SJSA1 (cell line): Measurements from ENCODE around the gene BMPR2. TPM values are rescaled to one million over a fixed set of nuclear protein-coding genes. Genes with fewer than 3 reads are reported as not detected.
"Not testable (repeated sequence)": the region's sequence is repeated elsewhere in the genome, so short reads cannot be mapped to it uniquely, and the experiment has no call there.

Experiments used
- DNase-seq, 2 experiments: peaks; one replicate each; pipeline ENCODE4 v3.0.0-alpha.2; 2015 to 2020; ENCODE audit warnings: low spot score in 2 of 2, low read depth in 1 of 2
- H3K27ac ChIP-seq: fragments of 250-450 bp; sonication (Bioruptor Pico); 2 replicates; pipeline ENCODE4 v1.5.1; 2020; ENCODE audit warnings: mild to moderate bottlenecking, moderate library complexity
- H3K27me3 ChIP-seq: fragments of 250-450 bp; sonication (Bioruptor Pico); replicated peaks from 2 replicates; pipeline ENCODE4 v1.5.1; 2020; ENCODE audit warnings: mild to moderate bottlenecking, moderate library complexity
- H3K36me3 ChIP-seq: fragments of 250-450 bp; sonication (Bioruptor Pico); 2 replicates; pipeline ENCODE4 v1.5.1; 2020; ENCODE audit warnings: mild to moderate bottlenecking
- H3K4me1 ChIP-seq: fragments of 250-450 bp; sonication (Bioruptor Pico); replicated peaks from 2 replicates; pipeline ENCODE4 v1.6.1; 2021; ENCODE audit warnings: mild to moderate bottlenecking
- H3K4me3 ChIP-seq: fragments of 250-450 bp; sonication (Bioruptor Pico); 2 replicates; pipeline ENCODE4 v1.5.1; 2020; ENCODE audit warnings: mild to moderate bottlenecking
- H3K9me3 ChIP-seq: fragments of 250-450 bp; sonication (Bioruptor Pico); replicated peaks from 2 replicates; pipeline ENCODE4 v1.5.1; 2020; ENCODE audit warnings: mild to moderate bottlenecking
- total RNA-seq: library from RNA; depleted of rRNA; stranded (reverse); fragments of >200 nt; shearing (Covaris generic); gene quantifications from 2 replicates; pipeline ENCODE4 v1.2.3, GENCODE V29; 2014

The BMPR2 gene
- total RNA-seq, 1 experiment from 2014 or later: 35.5 TPM

- Histone ChIP-seq H3K9me3 (no peaks in the 10 kb centered on the region), H3K27me3 (no peaks in the 10 kb centered on the region), H3K27ac (no peak overlapping the region), H3K4me3 (no peak overlapping the region), H3K36me3 (peaks cover 7% of the 10 kb centered on the region), H3K4me1 (peaks cover 7% of the 10 kb centered on the region)
- no peak for DNase-seq
These were observed 166.0 kb downstream of the BMPR2 start for GRCh38 chr2:202542142-202542541.

GRCh38 chr2:202545523-202545922 is 169.4 kb downstream of the BMPR2 start:
- DNase-seq: no peak
- no peak overlapping the region for H3K4me3 ChIP-seq
- peaks cover 18% of the 10 kb centered on the region for H3K4me1 ChIP-seq
- no peaks in the 10 kb centered on the region for H3K9me3 ChIP-seq
- no peak overlapping the region for H3K27ac ChIP-seq
- H3K36me3 ChIP-seq: peaks cover 10% of the 10 kb centered on the region
- H3K27me3 ChIP-seq: no peaks in the 10 kb centered on the region

- H3K27ac ChIP-seq: no peak overlapping the region
- DNase-seq: no peak
- no peaks in the 10 kb centered on the region for H3K9me3 ChIP-seq
- no peak overlapping the region for H3K4me3 ChIP-seq
- peaks cover 19% of the 10 kb centered on the region for H3K4me1 ChIP-seq
- no peaks in the 10 kb centered on the region for H3K27me3 ChIP-seq
- peaks cover 10% of the 10 kb centered on the region for H3K36me3 ChIP-seq
These were observed 169.8 kb downstream of the BMPR2 start for GRCh38 chr2:202545931-202546330.

GRCh38 chr2:202546499-202547141 is 170.5 kb downstream of the BMPR2 start:
- H3K36me3 ChIP-seq, H3K4me3 ChIP-seq, H3K27ac ChIP-seq, H3K27me3 ChIP-seq, H3K9me3 ChIP-seq: not testable (repeated sequence)
- H3K4me1 ChIP-seq: peaks cover 25% of the 10 kb centered on the region
- peak; percentile 57 to 68 for DNase-seq

- H3K4me3 ChIP-seq: no peak overlapping the region
- no peaks in the 10 kb centered on the region for H3K27me3 ChIP-seq
- no peaks in the 10 kb centered on the region for H3K9me3 ChIP-seq
- H3K4me1 ChIP-seq: peaks cover 26% of the 10 kb centered on the region
- DNase-seq: no peak
- H3K36me3 ChIP-seq: peaks cover 7% of the 10 kb centered on the region
- no peak overlapping the region for H3K27ac ChIP-seq
These were observed 172.1 kb downstream of the BMPR2 start for GRCh38 chr2:202548240-202548639.

- peaks cover 32% of the 10 kb centered on the region for H3K36me3 ChIP-seq
- not testable (repeated sequence) for H3K27ac ChIP-seq, H3K4me3 ChIP-seq, H3K27me3 ChIP-seq, H3K9me3 ChIP-seq
- peaks cover 26% of the 10 kb centered on the region for H3K4me1 ChIP-seq
- DNase-seq: peak; percentile 77 to 79
These were observed 174.9 kb downstream of the BMPR2 start for GRCh38 chr2:202551000-202551399.

DNA sequence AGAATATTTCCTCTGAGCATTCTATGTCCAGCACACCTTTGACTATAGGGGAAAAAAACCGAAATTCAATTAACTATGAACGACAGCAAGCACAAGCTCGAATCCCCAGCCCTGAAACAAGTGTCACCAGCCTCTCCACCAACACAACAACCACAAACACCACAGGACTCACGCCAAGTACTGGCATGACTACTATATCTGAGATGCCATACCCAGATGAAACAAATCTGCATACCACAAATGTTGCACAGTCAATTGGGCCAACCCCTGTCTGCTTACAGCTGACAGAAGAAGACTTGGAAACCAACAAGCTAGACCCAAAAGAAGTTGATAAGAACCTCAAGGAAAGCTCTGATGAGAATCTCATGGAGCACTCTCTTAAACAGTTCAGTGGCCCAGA is 179.2 kb downstream of the BMPR2 start:
- Histone ChIP-seq H3K4me3 (no peak overlapping the region), H3K36me3 (peaks cover 64% of the 10 kb centered on the region), H3K4me1 (peaks cover 9% of the 10 kb centered on the region), H3K27ac (no peak overlapping the region), H3K9me3 (no peaks in the 10 kb centered on the region), H3K27me3 (no peaks in the 10 kb centered on the region; the same call in 1 of the 2 replicates)
- DNase-seq: no peak

- Histone ChIP-seq H3K36me3 (peaks cover 54% of the 10 kb centered on the region), H3K27me3 (no peaks in the 10 kb centered on the region), H3K9me3 (no peaks in the 10 kb centered on the region), H3K4me1 (no peaks in the 10 kb centered on the region), H3K27ac (no peak overlapping the region), H3K4me3 (no peak overlapping the region)
- no peak for DNase-seq
These were observed 184.1 kb downstream of the BMPR2 start for GRCh38 chr2:202560200-202560599.

DNA sequence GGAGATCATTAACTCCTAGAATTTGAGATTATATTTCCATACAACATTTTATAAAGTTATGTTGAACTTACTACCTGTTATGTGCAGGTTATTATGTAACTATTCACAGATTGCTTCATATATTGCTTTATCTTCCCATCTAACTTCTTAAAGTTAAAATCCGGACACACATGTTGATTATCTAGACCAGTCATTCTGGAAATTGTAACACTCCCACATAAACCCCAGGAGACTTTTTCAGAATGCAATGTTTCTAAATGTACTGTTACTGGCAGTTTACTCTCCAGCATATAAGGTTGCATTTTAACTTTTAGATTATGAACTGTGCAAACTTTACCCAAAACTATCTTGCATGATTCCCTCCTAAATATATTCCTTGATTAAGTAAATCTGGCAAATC is 188.1 kb downstream of the BMPR2 start:
- H3K4me3 ChIP-seq: no peak overlapping the region
- H3K36me3 ChIP-seq: peaks cover 21% of the 10 kb centered on the region; the same call in 1 of the 2 replicates
- no peaks in the 10 kb centered on the region for H3K27me3 ChIP-seq
- no peaks in the 10 kb centered on the region for H3K9me3 ChIP-seq
- no peak overlapping the region for H3K27ac ChIP-seq
- DNase-seq: no peak
- no peaks in the 10 kb centered on the region for H3K4me1 ChIP-seq

GRCh38 chr2:202566286-202566685 is 190.2 kb downstream of the BMPR2 start:
- no peaks in the 10 kb centered on the region for H3K9me3 ChIP-seq
- H3K36me3 ChIP-seq: 0 out of 2 replicates have a peak, but pooled peaks cover 4% of the 10 kb centered on the region
- no peak overlapping the region for H3K27ac ChIP-seq
- DNase-seq: no peak
- no peaks in the 10 kb centered on the region for H3K27me3 ChIP-seq
- no peak overlapping the region for H3K4me3 ChIP-seq
- no peaks in the 10 kb centered on the region for H3K4me1 ChIP-seq

GRCh38 chr2:202574541-202574940 is 198.4 kb downstream of the BMPR2 start:
- H3K27me3 ChIP-seq: no peaks in the 10 kb centered on the region
- H3K4me3 ChIP-seq: no peak overlapping the region
- H3K4me1 ChIP-seq: no peaks in the 10 kb centered on the region
- H3K9me3 ChIP-seq: no peaks in the 10 kb centered on the region; the same call in 1 of the 2 replicates
- DNase-seq: no peak
- H3K27ac ChIP-seq: no peak overlapping the region
- H3K36me3 ChIP-seq: no peaks in the 10 kb centered on the region

DNA sequence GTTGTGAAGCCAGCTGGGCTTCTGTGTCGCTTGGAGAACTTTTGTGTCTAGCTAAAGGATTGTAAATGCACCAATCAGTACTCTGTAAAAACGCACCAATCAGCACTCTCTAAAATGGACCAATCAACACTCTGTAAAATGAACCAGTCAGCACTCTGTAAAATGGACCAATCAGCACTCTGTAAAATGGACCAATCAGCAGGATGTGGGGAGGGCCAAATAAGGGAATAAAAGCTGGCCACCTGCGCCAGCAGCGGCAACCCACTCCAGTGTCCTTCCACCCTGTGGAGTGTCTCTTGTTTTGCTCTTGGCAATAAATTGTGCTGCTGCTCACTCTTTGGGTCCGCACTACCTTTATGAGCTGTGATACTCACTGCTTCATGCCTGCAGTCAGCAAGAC is 199.1 kb downstream of the BMPR2 start:
- not testable (repeated sequence) for H3K36me3 ChIP-seq, H3K9me3 ChIP-seq, H3K4me1 ChIP-seq, DNase-seq, H3K27ac ChIP-seq, H3K27me3 ChIP-seq, H3K4me3 ChIP-seq

DNA sequence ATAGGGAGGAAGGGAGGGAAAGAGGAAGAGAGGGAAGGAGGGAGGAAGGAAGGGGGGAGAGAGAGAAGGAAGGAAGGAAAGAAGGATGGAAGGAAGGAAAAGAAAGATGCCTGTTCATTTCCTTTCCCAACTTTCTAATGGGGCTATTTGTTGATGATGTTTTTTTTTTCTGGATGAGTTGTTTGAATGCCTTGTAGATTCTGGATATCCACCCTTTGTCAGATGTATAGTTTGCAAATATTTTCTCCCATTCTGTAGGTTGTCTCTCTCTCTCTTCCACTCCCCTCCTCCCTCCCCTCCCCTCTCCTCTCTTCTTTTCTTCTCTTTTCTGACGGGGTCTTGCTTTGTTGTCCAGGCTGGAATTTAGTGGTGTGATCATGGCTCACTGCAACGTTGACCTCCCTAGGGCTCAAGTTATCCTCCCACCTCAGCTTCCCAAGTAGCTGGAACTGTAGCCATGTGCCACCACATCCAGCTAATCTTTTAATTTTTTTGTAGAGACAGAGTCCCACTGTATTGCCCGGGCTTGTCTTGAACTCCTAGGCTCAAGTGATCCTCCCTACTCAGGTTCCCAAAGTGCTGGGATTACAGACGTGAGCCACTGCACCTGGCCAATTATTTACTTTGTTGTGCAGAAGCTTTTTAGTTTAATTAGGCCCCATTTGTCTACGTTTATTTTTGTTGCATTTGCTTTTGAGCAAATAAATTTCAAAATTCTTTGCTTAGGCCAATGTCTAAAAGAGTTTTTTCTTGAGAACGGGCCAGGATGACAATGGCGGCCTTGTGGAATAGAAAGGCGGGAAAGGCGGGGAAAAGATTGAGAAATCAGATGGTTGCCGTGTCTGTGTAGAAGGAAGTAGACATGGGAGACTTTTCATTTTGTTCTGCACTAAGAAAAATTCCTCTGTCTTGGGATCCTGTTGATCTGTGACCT is 201.4 kb downstream of the BMPR2 start:
- H3K9me3 ChIP-seq: no peaks in the 10 kb centered on the region; the same call in 1 of the 2 replicates
- H3K4me1 ChIP-seq: no peaks in the 10 kb centered on the region
- H3K36me3 ChIP-seq: no peaks in the 10 kb centered on the region
- H3K27me3 ChIP-seq: no peaks in the 10 kb centered on the region
- no peak overlapping the region for H3K27ac ChIP-seq
- H3K4me3 ChIP-seq: no peak overlapping the region
- no peak for DNase-seq

GRCh38 chr2:202582846-202583245 is 206.7 kb downstream of the BMPR2 start:
- H3K36me3 ChIP-seq, H3K27me3 ChIP-seq, H3K4me3 ChIP-seq, H3K9me3 ChIP-seq, DNase-seq, H3K4me1 ChIP-seq, H3K27ac ChIP-seq: not testable (repeated sequence)
